PC-3 (cell line): Measurements from ENCODE around the gene SRRD. TPM values are rescaled to one million over a fixed set of nuclear protein-coding genes. Genes with fewer than 3 reads are reported as not detected.
"Not testable (repeated sequence)": the region's sequence is repeated elsewhere in the genome, so short reads cannot be mapped to it uniquely, and the experiment has no call there.

Experiments used
- ATAC-seq: fragments of 200-7000 bp; cut with Tn5 transposase; 2 replicates; pipeline ENCODE4 v1.9.1; 2020; ENCODE audit warnings: mild to moderate bottlenecking, moderate library complexity
- BruUV-seq: library from RNA; stranded (reverse); fragments of 400-500 nt; replicated peaks from 2 replicates; lab custom pipeline; 2021; lab: Mats Ljungman, UMichigan
- CTCF ChIA-PET: fragments of 300-600 bp; sonication (Branson Sonifier 250); formaldehyde crosslinking; loops from one replicate; lab custom pipeline; 2022; ENCODE audit warnings: antibody characterized with exemption; lab: Charles Lee
- POLR2A ChIA-PET: fragments of 300-600 bp; sonication (Branson Sonifier 250); formaldehyde crosslinking; loops from one replicate; lab custom pipeline; 2022; ENCODE audit warnings: antibody characterized with exemption; ENCODE audit not compliant: unreplicated experiment; lab: Charles Lee
- DNase-seq: peaks from one replicate; pipeline ENCODE4 v3.0.0-alpha.2; 2015
- H2AFZ ChIP-seq: fragments of 300-600 bp; sonication (generic); 2 replicates; pipeline ENCODE4 v1.6.0; 2016; ENCODE audit warnings: antibody characterized with exemption, low read length
- H3F3A ChIP-seq: fragments of 300-600 bp; sonication (generic); one replicate; pipeline ENCODE4 v1.6.0; 2017; ENCODE audit warnings: antibody characterized with exemption, low read length, control low read depth, mild to moderate bottlenecking; ENCODE audit not compliant: unreplicated experiment
- H3K27ac ChIP-seq: fragments of 300-600 bp; sonication (generic); 2 replicates; pipeline ENCODE4 v1.5.1; 2016; ENCODE audit warnings: mild to moderate bottlenecking, low read length
- H3K27me3 ChIP-seq: fragments of 300-600 bp; sonication (generic); 2 replicates; pipeline ENCODE4 v1.6.1; 2016; ENCODE audit warnings: low read length, mixed read lengths
- H3K36me3 ChIP-seq: fragments of 300-600 bp; sonication (generic); 2 replicates; pipeline ENCODE4 v1.6.1; 2016; ENCODE audit warnings: low read depth, mixed run types, low read length, mixed read lengths
- H3K4me1 ChIP-seq: fragments of 300-600 bp; sonication (generic); 2 replicates; pipeline ENCODE4 v1.5.1; 2016; ENCODE audit warnings: low read length; ENCODE audit not compliant: insufficient read depth
- H3K4me2 ChIP-seq: fragments of 300-600 bp; sonication (generic); 2 replicates; pipeline ENCODE4 v1.6.0; 2016; ENCODE audit warnings: low read length
- H3K4me3 ChIP-seq: fragments of 300-600 bp; sonication (generic); 2 replicates; pipeline ENCODE4 v1.5.1; 2016; ENCODE audit warnings: mild to moderate bottlenecking, low read length, mixed read lengths
- H3K79me2 ChIP-seq: fragments of 300-600 bp; sonication (generic); 2 replicates; pipeline ENCODE4 v1.6.1; 2017; ENCODE audit warnings: low read length, mixed read lengths
- H3K9ac ChIP-seq: fragments of 300-600 bp; sonication (generic); 2 replicates; pipeline ENCODE4 v1.6.0; 2016; ENCODE audit warnings: mild to moderate bottlenecking, low read length
- H3K9me2 ChIP-seq: fragments of 300-600 bp; sonication (generic); replicated peaks from 2 replicates; pipeline ENCODE4 v1.6.1; 2016; ENCODE audit warnings: mixed run types, low read length, mixed read lengths
- H3K9me3 ChIP-seq: fragments of 300-600 bp; sonication (generic); 2 replicates; pipeline ENCODE4 v1.6.1; 2016; ENCODE audit warnings: low read length, mixed read lengths
- H4K20me1 ChIP-seq: fragments of 300-600 bp; sonication (generic); 2 replicates; pipeline ENCODE4 v1.6.1; 2016; ENCODE audit warnings: low read length, mixed read lengths
- EZH2 ChIP-seq: fragments of 300-600 bp; sonication (generic); IDR thresholded peaks from one replicate; pipeline ENCODE4 v1.6.1; 2017; ENCODE audit warnings: antibody characterized with exemption, mild to moderate bottlenecking, low read length; ENCODE audit not compliant: unreplicated experiment
- EZH2phosphoT487 ChIP-seq: fragments of 300-600 bp; sonication (generic); IDR thresholded peaks from 2 replicates; pipeline ENCODE4 v1.6.1; 2018; ENCODE audit warnings: mild to moderate bottlenecking, antibody characterized with exemption, low read length, borderline replicate concordance
- intact Hi-C: fragments of 100-400 bp; cut with micrococcal nuclease; formaldehyde crosslinking; loops from 2 replicates; pipeline ENCODE4 v1.9.0; 2023
- total RNA-seq: library from RNA; depleted of rRNA; stranded (reverse); fragments of >200 nt; gene quantifications from 2 replicates; pipeline ENCODE4 v1.2.3, GENCODE V29; 2014
- TF ChIP-seq, protein P1 (sequence below): fragments of 300-600 bp; sonication (generic); conservative IDR thresholded peaks from 2 replicates; pipeline ENCODE4 v1.5.1; 2017; ENCODE audit warnings: antibody characterized with exemption, low read depth, mild to moderate bottlenecking, low read length

Gene SRRD
- total RNA-seq, 1 experiment from 2014 or later: 17.6 TPM

GRCh38 chr22:26525946-26526564 is 42.4 kb downstream of the SRRD start:
- Histone ChIP-seq H3K27ac (no peak overlapping the region), H3K9me2 (no peaks in the 10 kb centered on the region), H3K4me2 (no peak overlapping the region), H3K4me1 (no peaks in the 10 kb centered on the region), H3F3A (no peaks in the 10 kb centered on the region), H3K9ac (no peak overlapping the region), H3K9me3 (no peaks in the 10 kb centered on the region), H3K36me3 (no peaks in the 10 kb centered on the region), H4K20me1 (no peaks in the 10 kb centered on the region), H3K27me3 (no peaks in the 10 kb centered on the region), H3K4me3 (no peak overlapping the region), H2AFZ (no peak overlapping the region), H3K79me2 (no peaks in the 10 kb centered on the region)
- intact Hi-C loops: no loop called here
- ChIA-PET POLR2A (no interaction called here), CTCF (no interaction called here)
- no peak for TF ChIP-seq EZH2phosphoT487
- no peak for TF ChIP-seq EZH2
- TF ChIP-seq, protein P1, sequence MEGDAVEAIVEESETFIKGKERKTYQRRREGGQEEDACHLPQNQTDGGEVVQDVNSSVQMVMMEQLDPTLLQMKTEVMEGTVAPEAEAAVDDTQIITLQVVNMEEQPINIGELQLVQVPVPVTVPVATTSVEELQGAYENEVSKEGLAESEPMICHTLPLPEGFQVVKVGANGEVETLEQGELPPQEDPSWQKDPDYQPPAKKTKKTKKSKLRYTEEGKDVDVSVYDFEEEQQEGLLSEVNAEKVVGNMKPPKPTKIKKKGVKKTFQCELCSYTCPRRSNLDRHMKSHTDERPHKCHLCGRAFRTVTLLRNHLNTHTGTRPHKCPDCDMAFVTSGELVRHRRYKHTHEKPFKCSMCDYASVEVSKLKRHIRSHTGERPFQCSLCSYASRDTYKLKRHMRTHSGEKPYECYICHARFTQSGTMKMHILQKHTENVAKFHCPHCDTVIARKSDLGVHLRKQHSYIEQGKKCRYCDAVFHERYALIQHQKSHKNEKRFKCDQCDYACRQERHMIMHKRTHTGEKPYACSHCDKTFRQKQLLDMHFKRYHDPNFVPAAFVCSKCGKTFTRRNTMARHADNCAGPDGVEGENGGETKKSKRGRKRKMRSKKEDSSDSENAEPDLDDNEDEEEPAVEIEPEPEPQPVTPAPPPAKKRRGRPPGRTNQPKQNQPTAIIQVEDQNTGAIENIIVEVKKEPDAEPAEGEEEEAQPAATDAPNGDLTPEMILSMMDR: no peak
- no peak for ATAC-seq
- no TSS peak for BruUV-seq
- no peak for DNase-seq

- Histone ChIP-seq H3K27ac (no peak overlapping the region), H3K27me3 (no peaks in the 10 kb centered on the region), H3K4me1 (no peaks in the 10 kb centered on the region), H3K9ac (no peak overlapping the region), H3K36me3 (no peaks in the 10 kb centered on the region), H3K9me3 (no peaks in the 10 kb centered on the region), H3F3A (no peaks in the 10 kb centered on the region), H4K20me1 (no peaks in the 10 kb centered on the region), H3K4me2 (no peak overlapping the region), H3K79me2 (no peaks in the 10 kb centered on the region), H3K9me2 (no peaks in the 10 kb centered on the region), H2AFZ (no peak overlapping the region), H3K4me3 (no peak overlapping the region)
- TF ChIP-seq, protein P1: no peak
- TF ChIP-seq EZH2 (no peak), EZH2phosphoT487 (no peak)
- CTCF ChIA-PET: no interaction called here
- ATAC-seq (no peak), DNase-seq (no peak)
- POLR2A ChIA-PET: no interaction called here
- intact Hi-C loops: no loop called here
- BruUV-seq: no TSS peak
These were observed 43.5 kb downstream of the SRRD start for GRCh38 chr22:26527167-26527566.

DNA sequence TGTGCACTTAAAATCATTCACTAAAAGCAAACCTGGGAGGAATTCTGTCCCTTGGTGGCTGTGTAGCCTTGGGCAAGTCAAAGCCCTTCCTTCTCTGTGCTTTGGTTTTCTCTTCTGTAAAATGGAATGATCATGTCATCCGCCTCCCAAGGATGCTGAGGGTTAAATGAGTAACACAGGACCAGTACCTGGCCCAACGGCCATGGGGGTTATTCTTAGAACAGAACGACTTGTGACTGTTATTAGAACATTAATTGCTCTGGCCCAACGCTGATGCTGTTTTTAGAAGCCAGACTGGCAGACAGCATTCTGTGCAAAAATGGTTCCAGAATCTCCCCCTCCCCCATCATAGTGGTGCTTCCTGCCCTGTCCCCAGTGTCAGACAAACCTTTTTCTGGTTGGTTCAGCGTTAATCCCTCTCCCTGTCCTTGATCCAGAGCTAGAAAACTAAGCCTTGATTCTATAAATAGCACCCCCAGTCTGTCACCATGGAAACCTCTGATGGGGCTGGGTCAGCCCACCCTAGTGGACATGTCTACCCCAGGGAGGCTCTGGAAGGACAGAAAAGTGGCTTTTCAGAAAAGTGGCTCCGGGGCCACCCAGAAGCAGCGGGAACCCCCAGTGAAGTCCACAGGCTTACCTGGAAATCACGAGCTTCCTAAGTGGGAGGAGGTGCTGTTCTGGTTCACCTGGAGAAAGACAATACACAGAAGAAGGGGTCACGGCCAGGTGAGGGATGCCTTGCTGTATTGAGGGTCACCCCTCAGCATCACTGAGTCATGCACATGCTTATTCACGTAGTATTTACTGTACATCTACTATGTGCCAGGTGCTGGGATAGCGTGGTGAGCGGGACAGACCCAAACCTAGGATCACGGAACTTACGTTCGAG is 44.1 kb downstream of the SRRD start:
- DNase-seq: no peak
- Histone ChIP-seq H3K9me3 (no peaks in the 10 kb centered on the region), H3F3A (no peaks in the 10 kb centered on the region), H2AFZ (no peak overlapping the region), H3K36me3 (no peaks in the 10 kb centered on the region), H3K9ac (no peak overlapping the region), H3K27me3 (no peaks in the 10 kb centered on the region), H3K27ac (no peak overlapping the region), H3K4me3 (no peak overlapping the region), H4K20me1 (no peaks in the 10 kb centered on the region), H3K4me2 (no peak overlapping the region), H3K4me1 (no peaks in the 10 kb centered on the region), H3K79me2 (no peaks in the 10 kb centered on the region), H3K9me2 (no peaks in the 10 kb centered on the region)
- no peak for ATAC-seq
- POLR2A ChIA-PET: no interaction called here
- no TSS peak for BruUV-seq
- TF ChIP-seq, protein P1: no peak
- TF ChIP-seq EZH2phosphoT487 (no peak), EZH2 (no peak)
- intact Hi-C loops: no loop called here
- CTCF ChIA-PET: no interaction called here

GRCh38 chr22:26528518-26528917 is 44.8 kb downstream of the SRRD start:
- H3K4me3 ChIP-seq, H3K27ac ChIP-seq, POLR2A ChIA-PET, H3K9ac ChIP-seq, ATAC-seq, H4K20me1 ChIP-seq, H2AFZ ChIP-seq, BruUV-seq, H3K36me3 ChIP-seq, intact Hi-C loops, H3K27me3 ChIP-seq, H3K9me3 ChIP-seq, H3K79me2 ChIP-seq, H3K4me2 ChIP-seq, H3K9me2 ChIP-seq, CTCF ChIA-PET, H3K4me1 ChIP-seq, DNase-seq, H3F3A ChIP-seq: not testable (repeated sequence)
